22Rv1 (cell line): ENCODE results near the gene KANSL1L.

Source experiments
- ZFX ChIP-seq: fragments of 450-650 bp; IDR thresholded peaks from 2 replicates; pipeline ENCODE4 v1.6.1; 2017; ENCODE audit warnings: antibody characterized with exemption, borderline replicate concordance
- TF ChIP-seq, protein P1 (sequence below): fragments of 450-650 bp; IDR thresholded peaks from 2 replicates; pipeline ENCODE4 v1.5.1; 2017; ENCODE audit warnings: mild to moderate bottlenecking

DNA sequence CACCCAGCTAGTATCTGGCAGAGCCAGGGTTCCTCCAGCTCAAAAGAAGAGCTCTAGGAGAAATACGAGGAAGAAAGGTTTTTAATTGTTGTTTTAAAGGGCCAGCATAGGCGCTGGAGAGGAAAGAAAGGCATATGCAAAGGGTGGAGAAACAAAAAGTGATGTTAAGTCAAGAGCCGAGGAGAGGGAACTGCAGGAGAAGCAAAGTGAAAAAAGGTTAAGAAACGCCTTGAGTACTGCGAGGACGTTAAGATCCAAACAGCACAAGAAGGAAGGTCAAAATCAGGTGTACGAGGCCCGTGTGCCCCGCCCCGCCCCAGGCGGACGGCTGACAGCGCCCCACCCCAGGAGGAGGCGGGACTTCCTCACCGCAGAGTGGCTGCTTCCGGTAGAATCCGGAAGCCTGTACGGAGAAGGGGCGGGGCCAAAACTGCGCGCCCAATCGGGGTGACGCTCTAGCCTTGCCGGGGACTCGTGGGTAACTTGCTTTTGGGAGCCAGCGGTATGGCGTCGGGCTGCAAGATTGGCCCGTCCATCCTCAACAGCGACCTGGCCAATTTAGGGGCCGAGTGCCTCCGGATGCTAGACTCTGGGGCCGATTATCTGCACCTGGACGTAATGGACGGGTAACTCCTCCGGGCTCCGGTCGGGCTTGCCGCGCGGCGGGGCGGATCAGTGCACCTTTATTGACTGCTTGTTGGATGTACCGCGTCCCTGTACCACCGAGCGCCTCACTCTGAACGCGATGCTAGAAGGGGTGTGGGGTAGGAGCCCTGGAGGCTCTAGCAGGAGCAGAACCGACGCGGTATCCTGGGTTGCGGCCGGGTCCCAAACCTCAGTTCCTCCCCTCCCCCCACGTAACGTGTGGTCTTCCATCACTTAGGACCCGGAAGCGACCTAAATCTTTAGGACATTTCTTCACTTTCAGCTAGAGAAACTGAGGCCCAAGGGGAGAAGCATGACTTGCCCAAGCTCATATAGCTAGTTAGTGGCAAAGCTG is 168.8 kb downstream of the KANSL1L start, which contains the start of gene RPE:
- TF ChIP-seq, protein P1, sequence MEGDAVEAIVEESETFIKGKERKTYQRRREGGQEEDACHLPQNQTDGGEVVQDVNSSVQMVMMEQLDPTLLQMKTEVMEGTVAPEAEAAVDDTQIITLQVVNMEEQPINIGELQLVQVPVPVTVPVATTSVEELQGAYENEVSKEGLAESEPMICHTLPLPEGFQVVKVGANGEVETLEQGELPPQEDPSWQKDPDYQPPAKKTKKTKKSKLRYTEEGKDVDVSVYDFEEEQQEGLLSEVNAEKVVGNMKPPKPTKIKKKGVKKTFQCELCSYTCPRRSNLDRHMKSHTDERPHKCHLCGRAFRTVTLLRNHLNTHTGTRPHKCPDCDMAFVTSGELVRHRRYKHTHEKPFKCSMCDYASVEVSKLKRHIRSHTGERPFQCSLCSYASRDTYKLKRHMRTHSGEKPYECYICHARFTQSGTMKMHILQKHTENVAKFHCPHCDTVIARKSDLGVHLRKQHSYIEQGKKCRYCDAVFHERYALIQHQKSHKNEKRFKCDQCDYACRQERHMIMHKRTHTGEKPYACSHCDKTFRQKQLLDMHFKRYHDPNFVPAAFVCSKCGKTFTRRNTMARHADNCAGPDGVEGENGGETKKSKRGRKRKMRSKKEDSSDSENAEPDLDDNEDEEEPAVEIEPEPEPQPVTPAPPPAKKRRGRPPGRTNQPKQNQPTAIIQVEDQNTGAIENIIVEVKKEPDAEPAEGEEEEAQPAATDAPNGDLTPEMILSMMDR = no peak
- no peak for TF ChIP-seq ZFX
